Colon (tissue), 2 donors: ENCODE data around the gene OXSR1.
"Not testable (repeated sequence)": the region's sequence is repeated elsewhere in the genome, so short reads cannot be mapped to it uniquely, and the experiment has no call there.

Experiments used
- FAIRE-seq: peaks from 2 replicates; lab custom pipeline; 2012; peaks lifted over from hg19 to GRCh38; lab: Jason Lieb, UNC
- donor health status: control.
- donor health status: control.

Gene OXSR1

GRCh38 chr3:38271553-38271952 lies 106.2 kb downstream of the OXSR1 start:
- FAIRE-seq: no peak

- no peak for FAIRE-seq
These were observed 109.7 kb downstream of the OXSR1 start for GRCh38 chr3:38274864-38275649.

- no peak for FAIRE-seq
These were observed 110.3 kb downstream of the OXSR1 start for GRCh38 chr3:38275658-38276057.

- FAIRE-seq: no peak
These were observed 111.0 kb downstream of the OXSR1 start for GRCh38 chr3:38276081-38276916.

GRCh38 chr3:38276917-38277630 lies 111.7 kb downstream of the OXSR1 start:
- FAIRE-seq: no peak

- FAIRE-seq: no peak
These were observed 113.5 kb downstream of the OXSR1 start for GRCh38 chr3:38278841-38279240.

GRCh38 chr3:38281895-38282686 lies 116.8 kb downstream of the OXSR1 start, which contains the start of gene SLC22A14:
Gene SLC22A14 (plus strand): TSS chr3:38282294. CDS start chr3:38306027, 23,733 bp downstream.
- no peak for FAIRE-seq

- FAIRE-seq: no peak
These were observed 118.7 kb downstream of the OXSR1 start for GRCh38 chr3:38283810-38284755.

GRCh38 chr3:38284756-38285150 lies 119.4 kb downstream of the OXSR1 start:
- no peak for FAIRE-seq

GRCh38 chr3:38289286-38290217 lies 124.2 kb downstream of the OXSR1 start:
- not testable (repeated sequence) for FAIRE-seq

- FAIRE-seq: not testable (repeated sequence)
These were observed 131.7 kb downstream of the OXSR1 start for GRCh38 chr3:38297053-38297452.

- FAIRE-seq: no peak
These were observed 132.2 kb downstream of the OXSR1 start for GRCh38 chr3:38297537-38297936.

GRCh38 chr3:38297947-38298711 lies 132.8 kb downstream of the OXSR1 start:
- no peak for FAIRE-seq
